Glomerular endothelial cell (primary cell): ENCODE results near the gene TCF7L2. TPM values are rescaled to one million over a fixed set of nuclear protein-coding genes. Genes with fewer than 3 reads are reported as not detected.

Source experiments
- DNase-seq: peaks from one replicate; pipeline ENCODE4 v3.0.0-alpha.2; 2011; ENCODE audit warnings: low read depth, low spot score; ENCODE audit errors: extremely low read depth
- total RNA-seq: library from RNA; depleted of rRNA; stranded (reverse); fragments of >200 nt; gene quantifications from 2 replicates; pipeline ENCODE4 v1.2.3, GENCODE V29; 2015

Gene TCF7L2
- total RNA-seq, 1 donor from 2014 or later = 15.5 TPM

DNA sequence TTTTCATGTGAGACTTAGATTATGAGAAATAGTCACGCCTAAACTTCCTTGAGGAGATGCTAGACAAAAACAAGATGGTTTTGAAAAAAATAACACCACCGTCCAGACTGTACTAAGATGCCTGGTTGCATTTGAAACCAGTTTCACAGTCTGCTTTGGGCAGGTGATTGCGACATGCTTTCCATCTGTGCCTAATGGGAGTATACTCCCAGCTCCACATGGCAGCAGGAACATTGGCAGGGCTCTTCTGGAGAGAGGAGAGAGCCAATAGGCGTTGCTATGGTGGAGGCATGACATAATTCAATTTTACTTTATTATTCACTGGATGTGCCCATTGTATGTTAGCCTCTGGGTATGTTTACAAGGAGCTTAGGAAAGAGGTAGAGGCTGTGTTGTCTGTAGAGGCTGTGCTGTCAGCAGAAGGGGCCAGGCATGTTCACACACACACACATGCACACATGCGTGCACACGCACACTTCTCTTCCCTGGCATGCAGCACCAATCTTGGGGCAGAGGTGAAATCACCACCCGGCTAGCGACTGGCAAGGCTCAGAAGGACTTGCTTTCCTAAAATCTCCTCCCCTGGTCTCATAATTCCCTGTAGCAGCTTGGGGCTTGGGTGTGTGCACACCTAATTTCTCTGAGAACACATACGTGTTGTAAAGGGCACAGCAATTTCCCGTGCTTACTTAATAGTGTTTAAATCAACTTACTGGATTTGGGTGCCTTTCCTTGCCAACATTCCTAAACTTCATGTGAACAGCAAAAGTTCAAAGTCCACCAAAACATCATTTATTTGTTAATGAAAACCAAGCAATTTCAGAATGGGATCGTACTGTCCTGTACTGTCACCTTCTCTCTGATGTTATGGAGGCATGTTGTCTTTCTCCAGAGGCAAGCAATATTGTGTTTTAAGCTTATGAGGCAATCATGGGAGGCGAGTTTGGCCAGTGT lies 162.1 kb downstream of the TCF7L2 start:
- no peak for DNase-seq

DNA sequence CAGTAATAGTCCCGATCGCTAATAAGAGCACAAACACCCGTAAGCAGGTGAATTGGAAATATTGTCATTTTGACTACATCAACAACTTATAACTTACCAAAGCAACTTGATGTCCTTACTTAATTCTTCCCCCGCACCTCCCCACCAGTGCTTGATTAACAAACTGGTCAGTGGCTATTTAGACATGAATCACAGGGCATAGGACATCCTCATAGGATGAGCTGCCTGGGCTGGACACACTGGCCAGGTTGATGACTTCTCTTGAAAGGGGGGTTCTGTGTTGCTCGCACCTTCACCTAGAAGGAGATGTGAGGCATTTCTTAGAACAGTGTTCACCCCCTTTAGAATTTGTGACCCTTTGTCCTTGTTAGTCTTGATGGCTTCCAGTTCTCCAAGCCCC lies 163.2 kb downstream of the TCF7L2 start:
- DNase-seq = no peak

DNA sequence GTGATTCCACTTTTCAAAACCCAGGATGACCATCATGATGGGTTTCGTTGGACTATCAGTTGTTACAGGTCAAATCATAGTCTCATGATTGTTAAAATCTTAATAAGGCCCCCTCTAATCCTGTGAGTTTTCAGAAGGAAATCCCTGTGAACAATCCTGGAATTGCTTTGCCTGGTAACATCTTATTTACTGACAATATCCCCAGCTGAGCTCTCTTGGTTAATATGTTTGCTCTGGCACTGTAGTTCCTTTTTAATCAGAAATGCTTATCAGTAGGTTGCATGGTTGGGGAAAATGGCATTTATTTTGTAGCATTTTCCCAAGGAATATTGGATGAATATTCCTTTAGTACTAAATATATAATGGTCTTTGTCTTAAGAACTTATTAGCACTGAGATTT lies 163.9 kb downstream of the TCF7L2 start:
- no peak for DNase-seq

DNA sequence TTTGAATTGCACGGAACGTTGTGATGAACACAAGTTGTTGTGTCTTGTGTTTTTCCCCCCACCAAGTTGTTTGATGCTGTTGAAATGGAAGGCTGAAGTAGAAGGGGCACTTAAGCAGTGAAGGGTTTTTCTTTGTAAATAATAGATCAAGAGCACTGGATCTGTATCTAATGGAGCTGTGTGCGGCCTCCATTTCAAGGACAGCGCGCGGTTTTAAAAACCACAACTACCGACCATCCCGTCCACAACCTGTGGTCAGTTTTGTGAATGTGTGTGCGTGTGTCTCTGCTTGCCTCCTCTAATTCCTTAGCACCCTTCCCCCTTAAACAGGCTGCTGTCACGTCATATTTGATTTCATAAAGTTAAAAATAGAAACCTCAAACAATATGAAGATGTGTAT lies 165.5 kb downstream of the TCF7L2 start:
- DNase-seq = no peak

DNA sequence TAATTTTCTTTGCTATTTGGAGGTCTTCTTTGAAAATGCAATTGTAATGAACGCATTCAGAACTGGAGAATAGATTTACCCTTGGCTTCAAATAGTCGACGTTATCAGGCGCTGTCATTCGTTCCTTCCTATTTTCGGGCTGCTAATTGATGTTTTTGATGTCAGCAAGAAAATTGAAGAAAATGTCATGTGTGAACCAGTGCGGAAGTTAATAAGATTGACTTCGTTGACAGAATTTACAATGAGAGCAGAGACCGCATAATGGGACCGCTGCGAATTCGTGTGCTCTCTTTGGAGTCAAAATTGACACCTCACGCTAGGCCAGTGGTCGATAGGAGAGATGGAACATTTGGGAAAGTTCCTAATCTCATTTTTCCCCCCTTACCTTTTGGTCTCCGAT lies 168.8 kb downstream of the TCF7L2 start:
- DNase-seq = no peak

DNA sequence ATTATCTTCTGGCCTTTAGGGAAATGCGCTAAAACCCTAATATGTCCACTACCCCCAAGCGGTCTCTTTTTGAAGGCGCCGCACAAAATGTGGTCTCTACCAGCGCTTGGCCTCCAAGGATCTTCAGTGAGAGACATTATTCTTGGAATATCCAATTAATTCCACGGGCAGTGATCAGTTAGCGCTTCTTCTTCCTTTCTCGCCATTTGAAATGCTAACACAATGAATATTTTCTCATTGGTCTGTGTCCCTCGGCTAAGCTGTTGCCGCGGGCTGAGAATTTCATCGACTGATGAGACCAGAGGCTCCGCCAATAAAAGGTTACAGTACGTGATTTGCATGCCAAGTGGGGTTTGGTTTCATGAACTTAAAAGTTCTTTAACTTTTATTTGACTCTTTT lies 169.8 kb downstream of the TCF7L2 start:
- DNase-seq = no peak

DNA sequence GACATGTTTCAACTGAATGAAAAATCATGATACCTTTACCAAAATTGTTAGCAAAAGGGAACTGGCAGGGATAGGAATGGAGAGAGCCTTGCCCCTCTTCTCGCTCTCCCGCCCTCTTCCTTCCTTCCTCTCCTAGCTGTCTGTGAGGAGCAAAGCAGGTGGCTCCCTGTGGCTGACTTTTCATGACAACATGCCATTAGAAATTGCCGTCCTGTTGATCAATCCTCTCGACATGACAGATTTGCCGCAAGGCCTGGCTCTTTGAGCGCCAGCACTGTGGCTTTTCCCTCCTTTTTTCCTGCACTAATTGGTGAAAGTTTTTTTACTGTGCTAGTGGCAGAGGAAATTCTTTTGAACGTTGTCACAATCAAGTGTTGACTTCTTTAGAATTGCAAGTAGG lies 171.1 kb downstream of the TCF7L2 start:
- DNase-seq = no peak

DNA sequence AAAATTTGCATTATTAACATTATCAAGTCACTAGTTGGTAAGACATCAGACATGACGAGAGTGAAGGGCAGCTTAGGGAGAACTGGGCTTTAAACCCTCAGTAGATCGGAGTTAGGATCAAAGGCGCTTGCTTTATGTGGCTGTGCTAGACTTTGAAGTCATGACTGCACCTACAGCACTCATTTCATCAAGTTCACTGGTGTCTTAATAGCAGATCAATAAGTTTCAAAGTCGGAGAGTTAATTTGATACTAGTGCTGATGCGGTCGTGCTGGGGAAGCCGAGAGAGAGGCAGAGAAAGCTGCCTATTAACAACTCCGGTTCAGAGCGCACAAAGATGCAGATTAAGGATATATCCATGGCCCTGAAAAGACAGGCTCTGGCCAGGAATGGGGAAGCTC lies 172.9 kb downstream of the TCF7L2 start:
- DNase-seq = no peak

DNA sequence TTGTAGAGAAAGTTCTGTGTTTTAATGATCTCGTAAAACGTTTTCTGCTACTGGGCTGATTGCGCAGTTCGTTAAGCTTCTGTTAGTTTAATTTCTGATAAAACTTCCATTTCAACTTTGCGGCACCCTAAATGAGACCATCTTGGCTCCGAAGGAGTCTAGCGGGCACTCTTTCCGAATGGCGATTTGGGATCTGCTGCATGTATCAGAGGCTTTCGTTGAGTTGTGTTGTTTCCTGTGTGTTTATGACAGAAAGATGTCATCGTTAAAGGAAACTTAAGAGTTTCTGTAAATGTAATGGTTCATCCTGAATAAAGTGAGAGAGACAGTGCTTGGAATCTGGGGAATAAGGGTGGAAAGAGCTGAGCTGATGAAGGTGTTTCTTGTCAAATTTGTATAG lies 174.7 kb downstream of the TCF7L2 start:
- DNase-seq = no peak

DNA sequence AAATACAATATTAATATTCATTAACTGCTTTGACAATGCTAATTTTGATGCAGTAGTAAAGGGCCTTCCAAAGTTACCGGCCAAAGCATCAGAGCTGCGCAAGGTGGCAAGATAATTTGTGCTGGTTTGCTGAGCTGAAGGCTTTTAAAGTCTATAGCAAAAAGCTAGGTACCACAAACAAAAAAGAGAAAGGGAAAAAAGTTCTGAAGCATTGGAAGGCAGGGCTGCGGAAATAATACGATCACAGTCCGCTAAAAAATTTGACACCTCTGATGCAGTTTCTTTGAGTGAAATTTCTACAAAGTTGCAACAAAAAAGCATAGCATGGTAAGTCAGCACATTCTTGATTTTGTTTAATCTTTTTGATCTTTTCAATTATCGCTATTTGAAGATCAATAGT lies 175.6 kb downstream of the TCF7L2 start:
- no peak for DNase-seq

DNA sequence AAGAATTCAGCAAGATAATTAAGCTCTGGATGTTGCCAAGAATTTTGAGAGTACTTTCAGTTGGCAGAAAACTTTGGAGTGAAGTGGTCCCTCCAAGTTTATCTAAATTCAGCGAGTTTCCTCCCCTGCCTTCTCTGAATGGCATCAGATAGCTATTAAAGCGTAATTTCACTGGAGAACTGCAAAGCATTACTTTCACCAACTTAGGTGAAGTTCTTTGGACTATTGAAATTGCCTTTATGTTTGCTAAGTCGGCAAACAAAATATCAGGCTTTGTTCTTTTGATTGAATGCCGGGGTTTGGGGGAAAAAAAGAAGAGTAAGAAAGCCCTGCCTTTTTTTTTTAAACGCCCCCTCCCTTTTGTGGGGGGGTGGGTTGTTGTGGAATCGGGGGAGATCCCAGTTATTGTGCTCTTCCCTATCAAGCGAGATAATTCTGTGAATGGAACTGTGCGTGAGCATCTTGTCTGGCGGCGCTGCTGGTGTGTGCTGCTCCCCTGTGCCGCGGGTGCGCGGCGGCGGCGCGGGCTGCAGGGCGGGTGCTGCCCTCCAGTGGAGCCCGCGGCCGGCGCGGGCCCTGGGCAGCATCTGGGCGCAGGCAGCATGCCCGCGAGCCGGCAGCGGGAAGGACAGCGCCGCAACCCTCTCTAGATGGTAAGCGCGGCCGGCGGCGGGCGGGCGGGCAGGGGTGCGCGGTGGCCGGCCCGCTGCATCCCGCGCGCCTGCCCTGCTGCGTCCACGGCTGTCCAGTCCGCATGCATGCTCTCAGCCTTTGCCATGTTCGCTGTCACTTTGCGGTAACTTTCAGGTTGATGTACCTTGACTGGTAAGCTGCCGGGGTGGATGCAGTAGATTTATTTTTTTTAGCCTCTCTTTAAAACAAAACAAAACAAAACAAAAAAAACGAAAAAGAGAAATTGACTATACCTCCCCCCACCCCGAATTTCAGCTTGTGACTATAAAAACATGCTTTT lies 176.5 kb downstream of the TCF7L2 start:
- no peak for DNase-seq

DNA sequence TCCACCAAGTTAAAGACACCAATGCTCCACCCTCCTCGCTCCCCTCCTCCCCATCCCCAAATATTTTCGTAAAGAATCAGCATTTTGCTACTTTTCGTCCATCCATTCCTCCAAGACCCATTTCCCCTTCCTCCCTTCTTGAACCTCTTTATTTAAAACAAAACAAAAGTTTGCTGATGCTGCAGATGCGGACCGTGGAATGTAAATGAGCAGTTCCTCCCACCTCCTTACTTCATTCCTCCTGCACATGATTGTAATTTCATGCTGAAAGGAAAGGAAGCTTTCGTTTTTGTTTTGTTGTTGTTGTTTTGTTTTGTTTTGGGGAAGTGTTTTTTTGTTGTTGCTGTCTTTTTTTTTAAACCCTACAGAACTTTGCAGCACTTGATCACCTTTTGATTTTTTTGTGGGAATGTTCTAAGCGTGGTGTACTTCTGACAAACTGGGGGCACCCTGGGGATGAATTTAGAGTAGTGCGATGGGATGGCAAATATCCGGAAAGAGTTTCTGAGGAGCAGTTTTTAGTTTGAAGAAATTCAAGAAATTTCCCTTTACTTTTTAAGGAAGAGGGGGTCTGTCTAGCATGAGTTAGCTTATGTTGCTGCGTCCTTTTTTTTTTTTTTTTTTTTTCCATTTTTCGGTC lies 177.3 kb downstream of the TCF7L2 start:
- no peak for DNase-seq

DNA sequence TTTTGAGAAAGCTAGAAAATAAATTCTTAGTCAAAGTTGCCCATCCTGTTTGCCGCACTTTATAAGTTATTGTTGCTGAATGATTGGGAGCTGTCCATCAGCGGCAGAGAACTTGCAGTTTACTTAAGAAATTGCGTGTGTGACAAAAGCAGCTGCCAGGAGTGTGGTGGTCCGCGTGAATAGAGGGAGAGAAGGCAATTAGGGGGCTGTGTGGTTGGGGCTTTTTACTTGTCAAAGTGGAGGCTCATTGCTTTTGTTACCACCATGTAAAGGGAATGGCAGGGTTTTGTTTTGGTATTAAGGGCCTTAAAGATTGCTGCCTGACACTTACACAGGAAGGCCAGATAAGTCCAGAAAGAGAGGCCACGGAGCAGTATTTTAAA lies 177.8 kb downstream of the TCF7L2 start:
- no peak for DNase-seq

DNA sequence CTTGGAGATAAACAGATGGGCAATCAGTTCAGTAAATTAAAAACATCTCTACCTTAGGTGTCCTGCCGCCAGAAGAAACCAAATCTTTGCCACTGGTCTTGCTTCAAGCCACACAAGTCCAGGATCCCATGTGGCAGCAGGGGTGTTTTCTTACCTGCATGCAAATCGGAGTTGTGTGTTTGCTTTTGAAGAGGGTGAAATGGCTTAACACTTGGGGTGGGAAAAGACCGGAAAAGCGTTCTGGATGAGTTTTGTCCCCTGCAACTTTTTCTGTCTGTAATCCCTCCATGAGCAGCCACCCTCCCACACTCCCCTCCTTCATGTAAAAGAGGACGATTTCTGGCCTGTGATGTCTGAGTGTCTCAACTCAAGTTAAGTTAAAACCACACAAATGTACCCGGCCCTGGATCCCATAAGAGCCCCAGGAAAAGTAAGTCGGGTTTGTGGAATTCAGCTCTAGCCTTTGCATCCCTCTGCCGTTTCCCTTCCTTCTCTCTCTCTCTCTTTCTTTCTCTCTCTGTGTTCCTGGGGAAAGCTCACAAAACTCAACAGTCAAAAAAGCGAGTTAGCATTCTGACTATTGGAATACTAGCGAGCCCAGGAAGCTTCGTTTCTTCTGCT lies 178.5 kb downstream of the TCF7L2 start:
- no peak for DNase-seq

DNA sequence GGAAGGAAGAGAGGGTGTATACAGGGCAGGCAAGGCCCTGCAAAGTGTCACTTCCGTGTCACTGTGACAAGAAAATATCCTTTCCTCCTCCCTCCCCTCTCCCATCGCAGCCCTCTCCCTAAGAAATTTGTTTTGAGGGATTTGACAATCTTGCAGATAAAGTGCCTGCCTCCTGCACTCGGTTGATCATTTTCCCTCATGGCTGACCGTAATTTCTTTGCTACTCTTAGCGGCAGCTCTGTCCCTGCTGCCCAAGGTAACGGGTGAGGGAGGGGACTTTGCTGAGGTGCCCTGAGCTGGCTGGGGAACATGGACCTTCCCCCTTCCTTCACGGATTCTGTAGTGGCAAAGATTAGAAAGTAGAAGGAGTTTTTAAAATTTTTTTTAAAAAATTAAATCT lies 179.1 kb downstream of the TCF7L2 start:
- DNase-seq = no peak

DNA sequence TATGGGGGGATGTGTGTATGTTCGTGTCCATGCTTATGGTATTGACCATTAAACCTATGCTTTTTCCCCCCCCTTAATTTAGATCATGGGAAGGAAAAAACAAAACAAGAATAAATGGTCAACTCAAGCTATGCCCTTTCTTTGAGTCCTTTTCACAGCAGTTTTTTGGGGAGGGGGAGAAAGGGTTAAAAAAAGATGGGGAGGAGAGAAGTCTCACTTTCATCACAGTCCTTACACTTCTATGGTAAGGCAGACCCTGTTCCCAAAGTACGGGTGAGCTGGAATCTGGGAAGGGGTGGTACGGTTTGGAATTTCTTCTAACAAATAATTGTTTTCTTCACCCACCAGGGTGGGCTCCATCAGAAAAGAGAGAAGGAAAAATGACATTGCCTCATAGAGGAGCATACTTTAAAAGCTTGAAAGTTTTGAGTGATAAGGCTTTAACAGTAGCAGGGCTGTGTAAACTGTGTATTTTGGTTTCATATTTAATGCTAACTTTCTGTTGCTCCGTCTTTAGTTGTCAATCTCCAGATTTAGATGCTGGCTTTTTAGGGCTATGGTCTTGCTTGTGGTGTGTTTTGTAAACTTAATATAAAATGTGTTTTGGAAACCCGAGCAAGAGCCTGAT lies 180.1 kb downstream of the TCF7L2 start:
- no peak for DNase-seq

DNA sequence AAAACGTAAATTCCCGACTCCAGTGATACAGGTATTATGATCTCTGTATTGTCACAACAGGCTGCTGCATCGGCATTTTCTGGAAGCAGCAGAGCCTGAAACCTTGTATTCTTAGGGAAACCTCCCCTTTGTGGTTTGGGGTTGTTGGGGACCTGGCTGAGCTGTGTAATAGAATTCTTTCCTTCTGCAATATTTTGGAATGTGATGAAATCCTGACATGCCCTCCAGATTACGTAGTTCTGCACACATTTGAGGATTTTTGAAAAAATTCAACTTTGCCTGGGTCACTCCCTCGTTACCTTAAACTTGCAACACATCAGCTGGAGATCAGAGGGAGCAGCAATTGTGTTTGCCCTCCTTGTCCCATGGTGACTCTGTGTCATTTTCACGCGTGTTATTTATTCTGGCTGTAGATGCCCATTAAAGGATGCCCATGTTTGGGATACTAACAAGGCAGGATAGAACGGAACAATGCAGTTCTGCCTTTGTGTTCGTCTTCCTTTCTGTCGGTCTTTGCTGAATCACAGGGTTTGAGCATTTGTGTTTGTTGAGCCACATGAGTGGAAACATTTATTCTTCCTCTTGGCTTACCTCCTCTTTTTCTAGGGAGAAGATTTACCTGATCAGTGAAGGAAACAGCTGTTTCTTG lies 181.7 kb downstream of the TCF7L2 start:
- DNase-seq = no peak

DNA sequence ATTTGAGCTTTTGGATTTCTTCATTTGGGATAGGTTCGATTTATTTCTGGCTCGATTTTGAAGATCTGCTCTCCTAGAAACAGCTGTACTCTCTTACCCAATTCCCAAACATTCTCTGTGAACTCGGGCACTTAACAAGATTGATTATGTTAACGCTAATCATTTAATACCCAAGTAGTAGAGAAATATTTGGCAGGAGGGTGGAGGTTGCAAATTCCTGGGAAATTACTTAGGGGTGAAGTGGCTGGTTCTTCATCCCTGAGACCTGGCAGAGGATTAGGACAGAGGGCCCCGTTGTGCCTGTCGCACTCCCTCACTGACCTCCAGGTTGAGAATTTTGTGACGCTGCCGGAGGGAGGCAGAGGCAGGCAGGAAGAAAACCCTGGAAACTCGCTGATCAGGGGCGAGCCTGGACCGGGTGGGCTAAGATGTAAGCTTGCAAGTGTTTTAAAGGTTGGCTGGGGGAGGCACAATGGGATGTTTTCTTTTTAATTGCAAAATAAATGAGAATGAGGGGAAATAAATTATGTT lies 182.6 kb downstream of the TCF7L2 start:
- DNase-seq = no peak

DNA sequence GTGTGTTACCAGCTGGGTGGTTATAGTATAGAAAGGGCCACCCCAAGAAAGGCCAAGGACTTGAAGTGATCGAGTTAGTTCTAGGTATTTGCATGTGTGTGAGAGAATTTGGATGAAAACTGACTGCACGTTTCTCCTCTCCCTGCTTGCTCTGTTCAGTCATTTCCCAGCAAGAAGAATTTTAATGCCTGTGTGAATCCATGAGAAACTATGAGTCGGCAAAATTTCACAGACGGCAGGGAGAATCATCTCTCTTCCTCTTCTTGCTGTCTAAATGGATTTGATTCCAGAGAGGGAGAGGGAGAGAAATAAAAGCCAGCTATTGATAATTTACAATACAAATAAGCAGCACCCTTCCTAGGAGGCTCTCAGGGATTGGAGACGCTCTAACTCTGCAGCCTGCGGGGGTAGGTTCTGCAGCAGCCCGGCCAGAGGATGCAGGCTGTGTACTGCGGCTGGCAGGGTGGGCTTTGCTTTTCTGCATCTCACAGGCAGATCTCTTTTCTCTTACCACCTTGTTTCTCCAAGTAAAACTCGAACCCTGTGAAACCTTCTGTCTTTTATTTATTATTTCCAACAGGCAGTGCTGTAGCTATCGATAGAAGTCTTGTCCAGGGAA lies 183.6 kb downstream of the TCF7L2 start:
- no peak for DNase-seq
